ENCODE measurements around the gene GFRAL.

GRCh38 chr6:55449225-55449624 is 122.0 kb downstream of the GFRAL start:
- TF ChIP-seq EZH2 (IDR thresholded peaks at IDR 0.05; ENCODE audit: low read depth): no peak
- TF ChIP-seq, protein P1, sequence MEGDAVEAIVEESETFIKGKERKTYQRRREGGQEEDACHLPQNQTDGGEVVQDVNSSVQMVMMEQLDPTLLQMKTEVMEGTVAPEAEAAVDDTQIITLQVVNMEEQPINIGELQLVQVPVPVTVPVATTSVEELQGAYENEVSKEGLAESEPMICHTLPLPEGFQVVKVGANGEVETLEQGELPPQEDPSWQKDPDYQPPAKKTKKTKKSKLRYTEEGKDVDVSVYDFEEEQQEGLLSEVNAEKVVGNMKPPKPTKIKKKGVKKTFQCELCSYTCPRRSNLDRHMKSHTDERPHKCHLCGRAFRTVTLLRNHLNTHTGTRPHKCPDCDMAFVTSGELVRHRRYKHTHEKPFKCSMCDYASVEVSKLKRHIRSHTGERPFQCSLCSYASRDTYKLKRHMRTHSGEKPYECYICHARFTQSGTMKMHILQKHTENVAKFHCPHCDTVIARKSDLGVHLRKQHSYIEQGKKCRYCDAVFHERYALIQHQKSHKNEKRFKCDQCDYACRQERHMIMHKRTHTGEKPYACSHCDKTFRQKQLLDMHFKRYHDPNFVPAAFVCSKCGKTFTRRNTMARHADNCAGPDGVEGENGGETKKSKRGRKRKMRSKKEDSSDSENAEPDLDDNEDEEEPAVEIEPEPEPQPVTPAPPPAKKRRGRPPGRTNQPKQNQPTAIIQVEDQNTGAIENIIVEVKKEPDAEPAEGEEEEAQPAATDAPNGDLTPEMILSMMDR (conservative IDR thresholded peaks at IDR 0.05): no peak

Measured in PC-9 (cell line).